Sciatic nerve (tissue), 2 donors: ENCODE results near the gene DLG2. TPM values are rescaled to one million over a fixed set of nuclear protein-coding genes. Genes with fewer than 3 reads are reported as not detected.
"Not testable (repeated sequence)": the region's sequence is repeated elsewhere in the genome, so short reads cannot be mapped to it uniquely, and the experiment has no call there.

Source experiments
- ATAC-seq: fragments of 200-7000 bp; cut with Tn5 transposase; one replicate; pipeline ENCODE4 v1.9.1; 2020; ENCODE audit warnings: mild to moderate bottlenecking, moderate library complexity
- DNase-seq: peaks from one replicate; pipeline ENCODE4 v3.0.0-alpha.2; 2020; ENCODE audit warnings: low spot score
- intact Hi-C: fragments of 100-400 bp; cut with DNase I; formaldehyde crosslinking; loops from one replicate; pipeline ENCODE4 v1.14.2; 2022
- total RNA-seq: library from RNA; stranded (reverse); fragmentation: NEBNext Ultra II Directional; extraction: Animal tissue kit (Norgen Biotek cat#: 25700); gene quantifications from one replicate; pipeline ENCODE4 v1.2.1, GENCODE V29; 2021
- donor health status: DM: no; HTN: no; CAD: no.
- donor health status: DM: no; HTN: no; CAD: no.

DLG2 gene
- total RNA-seq, 1 donor from 2014 or later, result 17.3 TPM

- DNase-seq, intact Hi-C loops, ATAC-seq: not testable (repeated sequence)
Observed at GRCh38 chr11:83443880-83444279, 2183.3 kb downstream of the DLG2 start.

GRCh38 chr11:83441601-83442000 is 2185.5 kb downstream of the DLG2 start:
- DNase-seq (no peak), ATAC-seq (no peak)
- intact Hi-C loops, result no loop called here

GRCh38 chr11:83441171-83441570 is 2186.0 kb downstream of the DLG2 start:
- no peak for DNase-seq
- ATAC-seq, result no peak
- intact Hi-C loops, result no loop called here

- intact Hi-C loops, result no loop called here
- DNase-seq, result no peak
- peak; percentile 55 for ATAC-seq
Observed at GRCh38 chr11:83438438-83438837, 2188.7 kb downstream of the DLG2 start.

GRCh38 chr11:83437939-83438338 is 2189.2 kb downstream of the DLG2 start:
- ATAC-seq (no peak), DNase-seq (no peak)
- intact Hi-C loops, result no loop called here

GRCh38 chr11:83436855-83437254 is 2190.3 kb downstream of the DLG2 start:
- intact Hi-C loops, result no loop called here
- no peak for DNase-seq
- ATAC-seq, result no peak

- ATAC-seq, intact Hi-C loops, DNase-seq: not testable (repeated sequence)
Observed at GRCh38 chr11:83434812-83435211, 2192.3 kb downstream of the DLG2 start.

GRCh38 chr11:83427943-83428342 is 2199.2 kb downstream of the DLG2 start:
- DNase-seq (no peak), ATAC-seq (no peak)
- intact Hi-C loops, result no loop called here

GRCh38 chr11:83427501-83427900 is 2199.6 kb downstream of the DLG2 start:
- no peak for DNase-seq
- ATAC-seq, result no peak
- intact Hi-C loops, result no loop called here

- intact Hi-C loops, result no loop called here
- DNase-seq (no peak), ATAC-seq (no peak)
Observed at GRCh38 chr11:83425137-83425466, 2202.0 kb downstream of the DLG2 start.

- DNase-seq, result no peak
- intact Hi-C loops, result no loop called here
- no peak for ATAC-seq
Observed at GRCh38 chr11:83424376-83425136, 2202.6 kb downstream of the DLG2 start.

- ATAC-seq, DNase-seq, intact Hi-C loops: not testable (repeated sequence)
Observed at GRCh38 chr11:83422641-83423040, 2204.5 kb downstream of the DLG2 start.

- DNase-seq, result no peak
- intact Hi-C loops, result no loop called here
- no peak for ATAC-seq
Observed at GRCh38 chr11:83410605-83411565, 2216.3 kb downstream of the DLG2 start.

GRCh38 chr11:83409891-83410290 is 2217.3 kb downstream of the DLG2 start:
- no peak for ATAC-seq
- intact Hi-C loops, result no loop called here
- DNase-seq, result no peak

GRCh38 chr11:83409476-83409875 is 2217.7 kb downstream of the DLG2 start:
- no peak for ATAC-seq
- DNase-seq, result no peak
- intact Hi-C loops, result no loop called here

- intact Hi-C loops, result no loop called here
- DNase-seq, result no peak
- ATAC-seq, result no peak
Observed at GRCh38 chr11:83408946-83409345, 2218.2 kb downstream of the DLG2 start.
